HG03520 (cell line): ENCODE results near the gene OR2H2.

ENCODE experiments used
- ATAC-seq: cut with Tn5 transposase; IDR thresholded peaks from one replicate; pipeline ENCODE4 v1.9.1; 2021; ENCODE audit warnings: mild to moderate bottlenecking, moderate library complexity; ENCODE audit not compliant: unreplicated experiment

Gene OR2H2

DNA sequence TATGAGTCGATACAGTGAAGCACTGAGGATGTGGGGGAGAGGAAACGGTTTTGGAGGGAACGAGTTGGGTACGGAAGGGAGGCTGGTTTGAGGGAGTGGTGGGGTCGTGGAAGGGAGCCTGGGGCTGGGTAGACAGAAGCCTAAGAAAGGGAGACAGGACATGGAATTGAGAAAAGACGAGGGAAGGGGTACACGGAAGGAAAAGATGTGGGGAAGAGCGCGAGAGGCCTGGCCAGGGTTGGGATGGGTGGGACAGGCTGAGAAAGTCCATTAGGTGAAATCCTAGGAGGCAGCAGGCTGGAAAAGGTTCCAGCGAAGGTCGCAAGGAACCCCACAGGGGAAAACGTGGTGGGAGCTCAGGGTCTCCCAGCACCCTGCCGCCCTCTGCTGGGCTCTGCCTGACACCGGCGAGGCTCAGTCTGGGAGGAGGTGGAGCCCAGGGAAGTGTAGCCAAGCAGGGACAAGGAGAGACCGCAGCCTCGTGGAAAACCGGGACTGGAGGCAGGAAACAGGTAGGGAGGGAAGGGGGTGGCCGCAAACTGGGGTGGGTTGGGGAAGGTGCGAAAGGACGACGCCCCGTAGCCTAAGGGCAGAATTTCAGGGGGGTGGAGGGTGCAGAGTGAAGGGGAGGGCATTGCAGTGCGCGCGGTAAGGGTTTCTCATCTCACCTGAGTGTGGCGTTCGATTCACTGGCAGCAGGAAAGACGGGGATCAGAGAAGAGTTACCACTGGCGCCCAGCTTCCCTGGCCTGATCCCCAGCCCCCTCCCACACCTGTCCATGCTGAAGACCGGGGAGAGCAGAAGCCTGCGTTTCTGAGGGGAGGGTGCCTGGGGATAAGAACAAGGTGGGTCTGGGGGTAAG is 43.7 kb downstream of the OR2H2 start:
- ATAC-seq = no peak

DNA sequence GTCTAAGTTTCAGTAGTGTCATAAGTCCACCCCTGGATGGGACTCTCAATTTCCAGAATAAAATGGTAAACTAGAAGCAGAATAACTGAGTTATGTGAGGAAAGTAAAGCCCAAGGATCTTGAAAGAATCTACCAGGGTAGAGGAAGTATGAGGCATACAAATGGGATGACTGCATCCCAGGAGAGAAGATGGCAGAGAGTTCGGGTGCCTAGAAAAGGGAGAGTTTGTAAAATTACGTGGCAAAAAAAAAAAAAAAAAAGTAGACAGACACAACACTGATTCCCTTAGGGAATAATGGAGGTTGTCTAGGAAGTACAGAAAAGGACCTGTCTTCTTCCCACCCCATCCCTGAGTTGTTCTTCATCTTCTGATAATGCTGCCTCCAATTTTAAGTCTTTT is 44.6 kb downstream of the OR2H2 start:
- no peak for ATAC-seq

DNA sequence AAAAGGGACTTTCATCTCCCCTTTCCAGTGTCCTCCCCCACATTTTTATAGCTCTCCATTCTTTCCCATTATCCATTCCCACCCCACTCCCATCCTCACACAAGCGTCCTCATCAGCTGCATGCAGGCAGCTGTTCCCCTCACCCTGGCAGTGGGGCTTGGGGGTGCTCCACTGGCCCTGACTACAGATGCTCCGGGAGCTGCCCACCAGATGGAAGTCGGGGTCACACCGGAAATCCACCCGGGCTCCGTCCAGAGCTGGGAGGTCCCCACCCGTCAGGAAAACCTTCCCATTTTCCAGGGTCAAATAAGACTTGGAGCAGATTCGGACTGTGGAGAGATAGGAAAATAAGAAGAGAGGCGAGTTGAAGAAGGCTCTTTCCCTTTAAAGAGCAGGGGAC is 45.4 kb downstream of the OR2H2 start:
- no peak for ATAC-seq

GRCh38 chr6:29631209-29631810 is 46.4 kb downstream of the OR2H2 start:
- ATAC-seq = no peak

DNA sequence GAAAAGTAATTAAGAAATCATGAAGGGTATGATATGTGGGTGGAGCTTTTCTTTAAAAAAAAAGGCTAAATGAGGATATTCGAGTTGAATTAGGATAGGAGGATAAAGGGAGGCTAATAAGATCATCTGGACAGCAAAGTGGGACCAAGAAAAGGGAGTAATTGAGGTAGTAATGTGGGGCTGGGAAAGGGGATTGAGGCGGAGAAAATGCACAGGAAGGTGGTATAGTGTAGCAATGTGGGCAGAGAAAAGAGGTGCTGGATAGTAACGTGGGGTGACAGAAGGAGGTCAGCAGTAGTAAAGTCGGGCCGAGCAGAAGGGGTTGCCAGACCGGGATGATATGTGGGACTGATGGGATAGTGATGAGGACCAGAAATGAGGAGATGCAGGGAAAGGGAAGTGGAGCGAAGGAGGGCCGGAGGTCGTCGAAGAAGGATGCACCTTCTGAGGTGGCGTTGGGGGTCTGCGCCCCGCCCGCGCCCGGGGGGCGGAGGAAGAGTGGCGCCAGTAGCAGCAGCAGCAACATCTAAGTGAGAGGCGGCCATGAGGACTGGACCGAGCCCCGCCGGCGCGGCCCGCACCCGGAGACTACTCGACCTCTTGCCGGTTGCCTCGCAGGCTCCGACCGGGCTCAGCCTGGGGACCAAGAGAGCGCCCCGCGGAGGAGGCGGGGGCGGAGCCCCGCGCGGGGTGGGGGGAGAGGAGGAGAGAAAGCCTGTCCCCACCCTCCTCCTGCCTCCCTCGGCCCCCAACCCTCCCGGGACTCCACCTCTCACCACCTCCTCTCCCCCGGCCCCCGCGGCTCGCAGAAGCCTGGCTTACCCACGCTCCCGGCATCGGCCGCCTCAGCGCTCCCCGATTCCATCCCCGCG is 47.2 kb downstream of the OR2H2 start:
- no peak for ATAC-seq

DNA sequence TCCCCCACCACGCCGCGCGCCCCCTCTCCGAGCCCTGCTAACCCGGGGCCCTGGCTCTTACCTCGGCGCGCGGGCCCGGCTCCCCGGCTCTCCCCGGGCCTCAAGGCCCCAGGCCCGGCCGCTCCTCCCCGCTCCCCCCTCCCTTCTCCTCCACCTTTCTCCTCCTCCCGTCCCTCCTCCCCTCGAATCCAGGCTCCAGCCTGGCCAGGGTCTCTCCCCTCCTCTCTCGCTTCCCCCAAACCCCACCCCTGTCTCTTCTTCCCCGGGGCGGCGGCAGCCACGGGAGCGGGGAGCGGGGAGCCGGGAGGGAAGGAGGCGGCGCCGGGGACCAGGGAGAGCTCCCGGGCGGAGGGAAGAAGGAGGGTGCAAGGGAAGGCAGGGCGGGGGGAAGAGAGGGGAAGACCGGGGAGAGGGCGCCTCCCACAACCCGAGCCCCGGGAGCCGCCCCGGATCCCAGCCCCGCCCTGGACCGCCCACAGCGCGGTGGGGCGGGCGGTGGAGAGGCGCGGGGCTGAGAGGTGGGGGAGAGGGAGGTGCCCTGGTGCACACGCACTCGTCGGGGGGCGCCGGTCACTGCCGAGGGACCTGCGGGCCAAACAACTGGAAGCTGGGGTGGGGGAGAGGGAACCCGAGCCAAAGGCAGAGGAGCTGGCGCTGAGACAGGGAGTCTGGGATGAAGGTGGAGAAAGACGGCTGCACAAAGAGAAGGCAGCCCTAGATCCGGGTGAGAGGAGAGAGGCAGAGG is 48.0 kb downstream of the OR2H2 start, which contains the start of gene GABBR1:
GABBR1 (minus strand) TSS at position 395 of the 745 bp plus-strand sequence. CDS start 798 bp downstream, outside the sequence.
- ATAC-seq = peak; percentile 57

DNA sequence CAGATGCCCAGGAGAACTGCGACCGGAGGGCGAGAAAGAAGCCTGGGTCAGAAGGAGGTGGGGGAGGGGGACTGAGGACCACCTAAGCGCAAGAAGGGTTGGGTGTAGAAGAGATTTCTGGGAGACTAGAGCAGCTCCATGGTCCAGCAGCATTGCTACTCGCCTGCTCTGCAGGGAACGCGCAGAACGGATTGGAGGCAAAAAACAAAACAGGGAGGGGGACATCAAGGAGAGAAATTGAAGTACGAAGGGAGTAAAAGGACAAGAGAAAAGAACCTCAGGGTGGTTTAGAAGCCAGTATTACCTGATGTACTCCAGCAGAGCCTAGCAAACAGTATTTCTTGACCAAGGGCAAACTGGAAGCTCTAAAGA is 48.6 kb downstream of the OR2H2 start:
- ATAC-seq = no peak

DNA sequence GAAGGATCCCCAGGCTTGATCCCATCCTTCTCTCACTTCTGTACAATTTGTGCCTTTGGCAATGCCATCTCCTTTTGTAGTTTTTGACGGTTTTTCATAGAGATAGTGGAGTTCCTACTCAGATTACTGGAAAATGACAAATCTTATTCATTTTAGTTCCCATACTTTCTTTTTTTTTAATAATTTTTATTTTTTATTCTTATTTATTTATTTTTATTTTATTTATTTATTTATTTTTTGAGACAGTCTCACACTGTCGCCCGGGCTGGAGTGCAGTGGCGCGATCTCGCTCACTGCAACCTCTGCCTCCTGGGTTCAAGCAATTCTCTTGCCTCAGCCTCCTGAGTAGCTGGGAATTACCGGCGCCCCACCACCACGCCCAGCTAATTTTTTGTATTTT is 52.3 kb downstream of the OR2H2 start:
- ATAC-seq = no peak
